Stimulated activated CD4-positive, alpha-beta T cell treated with anti-CD3 and anti-CD28 coated beads, Interleukin-1b, Interleukin-23, amount 100 ng/mL, for 48 hours (primary cell): ENCODE measurements around the gene TOP2A.
A peak's percentile ranks its signal among the peaks of the same experiment; 100 is the strongest.

Source experiments
- DNase-seq: peaks from one replicate; pipeline ENCODE4 v3.0.0-alpha.2; 2020

Gene TOP2A

DNA sequence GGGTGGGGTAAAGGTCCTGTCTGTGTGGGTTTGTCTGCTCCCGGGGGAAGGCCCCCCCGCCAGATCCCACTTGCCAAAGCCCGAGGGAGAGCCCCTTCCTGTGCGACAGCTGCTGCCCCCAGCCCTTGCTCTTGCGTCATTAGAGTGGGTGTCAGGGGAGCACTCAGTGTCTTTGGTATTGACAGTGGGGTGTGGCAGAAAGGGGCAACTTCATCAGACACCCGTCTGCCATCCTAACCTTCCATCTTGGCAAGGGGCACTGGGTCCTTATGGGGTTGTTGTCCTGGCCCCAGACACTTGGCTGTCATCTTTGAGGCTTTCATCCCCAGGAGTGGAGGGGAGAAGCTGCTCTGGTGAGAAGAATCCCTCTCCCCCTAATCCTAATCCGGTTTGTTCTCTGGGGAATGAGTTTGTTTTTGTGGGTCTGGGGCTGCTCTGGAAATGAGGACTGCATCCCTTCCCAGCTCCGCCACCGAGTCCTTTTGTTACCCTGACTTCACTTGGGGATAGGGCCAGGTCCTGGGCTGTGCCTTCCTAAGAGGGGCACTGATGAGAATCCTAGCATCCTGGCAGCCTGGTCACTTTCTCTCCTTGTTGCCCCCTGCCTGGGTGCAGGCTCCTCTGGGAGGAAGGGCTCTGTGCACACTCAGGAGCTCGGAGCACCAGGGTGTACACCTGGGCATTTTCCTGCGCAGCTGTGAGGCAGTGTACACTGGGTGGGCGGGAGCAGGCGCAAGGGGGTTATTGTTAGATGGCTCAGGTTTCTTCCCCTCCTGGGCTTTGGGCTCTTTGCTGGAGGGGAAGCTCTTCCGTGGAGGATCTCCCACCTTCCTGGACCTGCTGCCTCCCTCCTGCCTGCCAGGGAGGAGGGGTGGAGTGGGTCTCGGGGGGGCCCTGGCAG lies 74.2 kb downstream of the TOP2A start:
- DNase-seq: no peak

GRCh38 chr17:40342504-40343218 lies 75.0 kb downstream of the TOP2A start:
- no peak for DNase-seq

DNA sequence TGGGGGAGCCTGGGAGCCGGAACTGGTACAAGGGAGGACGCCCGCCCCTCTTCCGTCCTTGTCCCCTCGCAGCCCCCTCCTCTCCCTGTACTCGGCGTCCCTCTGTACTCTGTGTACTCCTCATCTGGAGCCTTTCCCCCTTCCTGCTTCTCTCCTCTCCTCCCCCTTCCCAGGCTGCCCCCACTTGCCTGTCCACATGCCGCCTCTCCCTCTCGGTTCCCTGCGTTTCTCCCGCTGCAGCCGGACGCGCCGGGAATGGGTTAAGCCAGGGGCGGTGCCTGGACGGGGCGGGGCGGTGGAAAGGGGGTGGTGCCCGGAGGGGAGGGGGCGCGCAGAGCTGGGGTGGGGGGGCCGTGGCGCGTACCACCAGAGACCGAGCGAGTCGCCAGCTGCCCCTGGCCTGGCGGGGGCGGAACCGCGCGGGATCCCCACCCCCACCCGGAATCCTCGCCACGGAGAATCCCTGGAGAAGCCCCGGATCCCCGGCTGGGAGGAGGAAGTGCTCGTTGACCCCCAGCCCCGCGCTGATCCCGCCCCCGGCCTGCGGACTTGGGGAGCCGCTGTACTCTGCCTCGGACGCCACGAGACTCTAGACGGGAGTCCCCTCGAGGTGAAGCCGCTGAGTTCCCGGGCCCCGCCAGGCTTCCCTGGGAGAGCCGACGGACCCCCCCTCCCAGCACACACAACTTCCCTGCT lies 75.7 kb downstream of the TOP2A start:
- DNase-seq: no peak

- peak; percentile 89 for DNase-seq
Measured at GRCh38 chr17:40340880-40341807, 76.6 kb downstream of the TOP2A start.

GRCh38 chr17:40340327-40340726 lies 77.4 kb downstream of the TOP2A start:
- no peak for DNase-seq

DNA sequence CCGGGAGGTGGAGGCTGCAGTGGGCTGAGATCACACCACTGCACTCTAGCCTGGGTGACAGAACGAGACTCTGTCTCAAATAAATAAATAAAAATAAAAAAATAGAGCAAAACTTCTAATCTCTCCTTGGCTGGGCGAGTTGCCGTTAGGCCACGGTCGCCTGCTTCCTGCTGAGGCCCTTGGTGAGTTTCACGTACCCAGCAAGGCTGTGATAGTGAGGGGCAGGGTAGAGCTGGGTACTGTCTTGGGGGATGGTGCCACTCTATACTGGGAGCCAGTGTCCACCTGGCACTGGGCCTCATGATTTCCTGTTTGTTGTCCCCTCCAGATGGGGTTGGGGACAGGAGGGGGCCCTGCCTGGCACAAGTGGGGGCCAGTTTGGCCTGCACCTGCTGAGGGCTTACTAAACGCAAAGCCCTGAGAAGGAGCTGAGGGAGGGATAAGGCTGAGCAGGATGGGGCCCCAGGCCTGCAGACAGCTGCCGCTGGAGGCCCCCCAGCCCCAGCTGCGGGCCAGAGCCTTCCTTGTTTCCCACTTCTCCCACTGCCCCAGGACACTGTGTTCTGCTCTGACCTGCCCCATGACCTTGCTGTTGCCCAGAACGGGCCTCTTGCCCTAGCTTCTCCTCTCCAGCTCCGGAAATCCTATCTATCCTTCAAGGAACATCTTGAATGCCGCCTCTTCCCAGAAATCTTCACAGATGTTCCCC lies 78.6 kb downstream of the TOP2A start:
- no peak for DNase-seq
